GM12874 (cell line): ENCODE results near the gene MUC22.

Experiments used
- TF ChIP-seq, protein P1 (sequence below): IDR thresholded peaks from 2 replicates; pipeline ENCODE4 v1.5.1; 2011; ENCODE audit warnings: low read depth, mild to moderate bottlenecking, control low read depth, low read length, moderate library complexity; ENCODE audit not compliant: insufficient read depth

MUC22 gene

DNA sequence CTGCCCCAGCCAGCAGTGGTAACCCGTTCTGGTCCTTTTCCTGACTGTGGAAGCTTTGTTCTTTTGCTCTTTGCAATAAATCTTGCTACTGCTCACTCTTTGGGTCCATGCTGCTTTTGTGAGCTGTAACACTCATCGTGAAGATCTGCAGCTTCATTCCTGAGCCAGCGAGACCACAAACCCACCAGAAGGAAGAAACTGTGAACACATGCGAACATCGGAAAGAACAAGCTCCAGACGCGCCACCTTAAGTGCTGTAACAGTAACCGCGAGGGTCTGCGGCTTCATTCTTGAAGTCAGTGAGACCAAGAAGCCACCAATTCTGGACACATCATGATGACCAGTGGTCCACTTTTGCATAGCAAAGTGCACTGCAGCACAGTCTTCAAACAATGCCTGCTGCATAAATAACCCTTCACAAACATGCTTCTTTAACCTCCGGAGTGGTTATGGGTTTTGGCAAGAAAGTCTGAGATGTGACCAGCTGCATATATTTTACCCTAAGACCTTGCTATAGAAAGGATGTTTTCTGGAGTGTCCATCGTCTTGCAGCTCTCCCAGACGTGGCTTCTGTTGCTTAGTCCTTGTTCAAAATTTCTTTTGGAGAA lies 8.9 kb upstream of the MUC22 start:
- TF ChIP-seq, protein P1, sequence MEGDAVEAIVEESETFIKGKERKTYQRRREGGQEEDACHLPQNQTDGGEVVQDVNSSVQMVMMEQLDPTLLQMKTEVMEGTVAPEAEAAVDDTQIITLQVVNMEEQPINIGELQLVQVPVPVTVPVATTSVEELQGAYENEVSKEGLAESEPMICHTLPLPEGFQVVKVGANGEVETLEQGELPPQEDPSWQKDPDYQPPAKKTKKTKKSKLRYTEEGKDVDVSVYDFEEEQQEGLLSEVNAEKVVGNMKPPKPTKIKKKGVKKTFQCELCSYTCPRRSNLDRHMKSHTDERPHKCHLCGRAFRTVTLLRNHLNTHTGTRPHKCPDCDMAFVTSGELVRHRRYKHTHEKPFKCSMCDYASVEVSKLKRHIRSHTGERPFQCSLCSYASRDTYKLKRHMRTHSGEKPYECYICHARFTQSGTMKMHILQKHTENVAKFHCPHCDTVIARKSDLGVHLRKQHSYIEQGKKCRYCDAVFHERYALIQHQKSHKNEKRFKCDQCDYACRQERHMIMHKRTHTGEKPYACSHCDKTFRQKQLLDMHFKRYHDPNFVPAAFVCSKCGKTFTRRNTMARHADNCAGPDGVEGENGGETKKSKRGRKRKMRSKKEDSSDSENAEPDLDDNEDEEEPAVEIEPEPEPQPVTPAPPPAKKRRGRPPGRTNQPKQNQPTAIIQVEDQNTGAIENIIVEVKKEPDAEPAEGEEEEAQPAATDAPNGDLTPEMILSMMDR, result no peak

DNA sequence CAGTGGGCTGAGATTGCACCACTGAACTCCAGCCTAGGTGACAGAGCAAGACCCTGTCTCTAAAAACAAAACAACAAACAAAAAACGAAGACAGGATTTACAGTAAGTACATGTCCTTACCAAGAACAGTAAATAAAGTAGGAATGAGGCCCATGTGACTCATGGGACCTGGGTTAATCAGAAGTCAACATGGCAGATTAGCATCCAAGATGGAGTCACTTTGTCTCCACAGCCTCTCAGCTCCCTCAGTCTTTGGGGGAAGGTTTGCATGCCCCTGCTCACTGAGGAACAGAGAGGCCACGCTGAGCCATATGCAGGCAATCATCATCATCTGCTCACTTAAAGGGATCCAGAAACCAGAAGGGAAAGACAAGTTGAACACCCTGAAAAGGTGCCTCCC lies 7.8 kb upstream of the MUC22 start:
- TF ChIP-seq, protein P1, result no peak

DNA sequence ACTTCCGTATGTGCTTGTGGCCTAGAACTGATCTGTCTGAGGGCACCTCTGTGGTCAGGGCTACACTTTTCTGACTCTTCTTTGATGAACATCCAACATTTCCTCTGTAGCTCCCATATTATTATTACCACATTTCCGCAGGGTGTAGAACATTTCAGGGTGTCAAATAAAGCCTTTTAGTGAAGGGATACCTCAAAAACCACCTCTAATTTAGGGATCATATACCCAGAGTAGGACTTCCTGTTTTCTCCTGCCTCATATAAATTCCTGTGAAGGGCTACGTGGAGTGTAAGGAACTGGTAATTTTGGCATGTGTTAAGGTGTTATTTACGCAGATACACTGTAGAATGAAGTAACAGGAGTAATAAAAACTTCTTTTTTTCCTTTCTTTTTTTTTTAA lies 5.5 kb upstream of the MUC22 start:
- TF ChIP-seq, protein P1, result no peak

DNA sequence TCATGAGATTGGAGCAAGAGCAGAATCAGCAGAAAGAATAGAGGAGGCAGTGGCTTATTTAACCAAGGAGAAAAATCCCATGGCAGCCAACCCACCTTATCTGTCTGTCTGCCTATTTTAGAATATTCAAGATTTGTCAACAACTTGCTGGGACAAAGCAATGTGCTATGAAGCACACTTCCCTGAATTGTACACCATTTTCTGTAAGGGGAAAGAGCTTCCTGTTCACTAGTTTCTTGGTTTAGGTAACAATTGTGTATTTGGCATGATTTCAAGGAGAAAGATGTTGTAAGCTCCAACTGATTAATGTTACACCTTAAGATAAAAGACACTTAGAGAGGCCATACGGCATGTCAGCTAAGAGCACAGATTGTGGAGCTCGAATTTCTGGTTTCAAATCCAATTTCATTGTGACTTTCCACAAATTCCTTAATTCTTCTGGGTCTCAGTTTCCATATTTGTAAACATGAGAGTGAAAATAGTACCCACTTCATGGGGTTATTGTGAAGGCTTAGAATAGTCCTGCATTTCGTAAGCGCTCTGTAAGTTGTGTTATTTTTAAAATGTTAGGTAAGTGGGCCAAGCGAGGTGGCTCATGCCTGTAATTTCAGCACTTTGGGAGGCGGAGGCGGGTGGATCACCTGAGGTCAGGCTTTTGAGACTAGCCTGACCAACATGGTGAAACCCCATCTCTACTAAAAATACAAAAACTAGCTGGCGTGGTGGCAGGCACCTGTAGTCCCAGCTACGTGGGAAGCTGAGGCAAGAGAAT lies 4.8 kb upstream of the MUC22 start:
- TF ChIP-seq, protein P1, result no peak

DNA sequence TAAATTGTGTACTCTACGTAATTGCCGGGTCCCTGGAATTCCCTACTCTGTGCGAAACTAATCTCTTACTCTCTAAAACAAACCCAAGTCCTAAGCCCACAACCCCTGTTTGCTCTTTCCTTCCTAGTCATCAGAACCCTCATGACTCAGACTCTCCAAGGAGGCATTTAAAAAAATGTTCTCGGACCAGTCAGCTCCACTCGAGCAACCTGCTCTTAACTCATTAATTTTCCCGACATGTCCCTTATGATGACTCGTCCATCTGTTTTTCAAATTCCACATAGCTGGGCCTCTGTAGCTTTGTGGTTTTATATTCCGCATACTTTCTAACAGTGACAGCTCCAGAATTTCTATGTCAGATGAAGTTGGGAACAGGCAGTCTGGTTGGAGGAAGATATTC lies 2.6 kb upstream of the MUC22 start:
- TF ChIP-seq, protein P1, result no peak

DNA sequence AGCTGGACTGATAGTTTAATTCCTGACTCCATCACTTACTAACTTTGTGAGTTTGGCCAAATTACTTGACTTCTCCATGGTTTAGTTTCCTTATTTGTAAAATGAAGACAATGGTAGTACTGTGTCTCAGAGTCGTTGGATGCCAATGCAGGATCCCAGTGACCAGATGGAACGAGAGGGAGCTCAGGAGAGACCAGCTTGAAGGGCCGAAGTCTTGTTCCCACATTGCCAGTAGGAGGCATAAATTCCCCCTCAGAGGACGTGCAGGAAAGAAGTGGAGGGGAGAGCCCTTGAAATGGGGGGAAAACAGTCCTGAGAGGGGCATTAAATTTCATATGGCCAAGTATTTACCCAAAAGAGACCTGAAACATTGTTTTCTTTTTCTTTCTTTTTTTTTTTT lies 2.1 kb upstream of the MUC22 start:
- TF ChIP-seq, protein P1, result no peak

DNA sequence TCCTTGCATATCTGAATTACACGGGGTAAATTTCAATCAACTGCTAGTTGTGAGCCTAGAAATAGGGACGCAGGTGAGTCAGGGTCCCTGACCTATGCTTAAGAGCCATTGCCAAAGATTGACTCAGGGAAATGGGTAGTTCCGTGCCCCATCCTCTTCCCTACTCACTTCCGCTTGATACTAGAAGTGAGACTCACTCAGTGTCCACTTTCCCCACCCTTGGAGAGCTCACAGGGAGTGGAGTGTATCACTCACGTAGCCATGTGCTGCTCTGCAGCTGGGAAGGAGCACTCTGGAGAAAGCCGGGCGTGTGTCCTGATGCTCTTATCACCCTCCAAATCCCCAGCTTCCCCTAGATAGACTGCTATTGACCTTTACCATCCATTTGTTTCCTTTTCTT lies 543 bp upstream of the MUC22 start:
- TF ChIP-seq, protein P1, result no peak
